PC-9 (cell line): ENCODE measurements around the gene PLD5. TPM values are rescaled to one million over a fixed set of nuclear protein-coding genes. Genes with fewer than 3 reads are reported as not detected.
A peak's percentile ranks its signal among the peaks of the same experiment; 100 is the strongest.

Experiments used
- BruUV-seq: library from RNA; stranded (reverse); fragments of 400-500 nt; replicated peaks from 2 replicates; lab custom pipeline; 2021; lab: Mats Ljungman, UMichigan
- CTCF ChIA-PET: fragments of 300-600 bp; sonication (Branson Sonifier 250); formaldehyde crosslinking; loops from one replicate; lab custom pipeline; 2022; ENCODE audit warnings: antibody characterized with exemption; lab: Charles Lee
- POLR2A ChIA-PET: fragments of 300-600 bp; sonication (Branson Sonifier 250); formaldehyde crosslinking; loops from one replicate; lab custom pipeline; 2022; ENCODE audit warnings: antibody characterized with exemption; ENCODE audit not compliant: unreplicated experiment; lab: Charles Lee
- DNase-seq, 2 experiments: peaks; one replicate each; pipeline versions ENCODE4 v3.0.0 to v3.0.0-alpha.2; 2015 to 2022; ENCODE audit warnings: mixed read lengths in 1 of 2
- H2AFZ ChIP-seq: fragments of 200-600 bp; sonication (generic); 2 replicates; pipeline ENCODE4 v1.8.1; 2017; ENCODE audit warnings: antibody characterized with exemption
- H3F3A ChIP-seq: fragments of 200-600 bp; sonication (generic); 2 replicates; pipeline ENCODE4 v1.8.1; 2017; ENCODE audit warnings: antibody characterized with exemption, mild to moderate bottlenecking, low read depth; ENCODE audit not compliant: insufficient read depth
- H3K27ac ChIP-seq: fragments of 200-600 bp; sonication (generic); 2 replicates; pipeline ENCODE4 v1.6.1; 2016; ENCODE audit warnings: mixed run types
- H3K27me3 ChIP-seq: fragments of 200-600 bp; sonication (generic); 2 replicates; pipeline ENCODE4 v1.6.1; 2016; ENCODE audit warnings: low read depth, mixed run types; ENCODE audit not compliant: insufficient read depth
- H3K36me3 ChIP-seq: fragments of 200-600 bp; sonication (generic); 2 replicates; pipeline ENCODE4 v1.6.1; 2016; ENCODE audit warnings: low read depth, mixed run types
- H3K4me1 ChIP-seq: fragments of 200-600 bp; sonication (generic); replicated peaks from 2 replicates; pipeline ENCODE4 v1.6.1; 2016; ENCODE audit warnings: mixed run types; ENCODE audit not compliant: insufficient read depth
- H3K4me2 ChIP-seq: fragments of 200-600 bp; sonication (generic); 2 replicates; pipeline ENCODE4 v1.6.1; 2017; ENCODE audit warnings: mixed run types
- H3K4me3 ChIP-seq: fragments of 200-600 bp; sonication (generic); 2 replicates; pipeline ENCODE4 v1.6.1; 2016; ENCODE audit warnings: mixed run types
- H3K79me2 ChIP-seq: fragments of 200-600 bp; sonication (generic); 2 replicates; pipeline ENCODE4 v1.6.1; 2017; ENCODE audit warnings: low read depth, mixed run types
- H3K9me2 ChIP-seq: fragments of 200-600 bp; sonication (generic); 2 replicates; pipeline ENCODE4 v1.8.1; 2017; ENCODE audit warnings: mild to moderate bottlenecking; ENCODE audit not compliant: insufficient read depth
- H3K9me3 ChIP-seq: fragments of 200-600 bp; sonication (generic); 2 replicates; pipeline ENCODE4 v1.8.1; 2016; ENCODE audit warnings: low read depth; ENCODE audit not compliant: insufficient read depth
- H4K20me1 ChIP-seq: fragments of 200-600 bp; sonication (generic); 2 replicates; pipeline ENCODE4 v1.8.1; 2017; ENCODE audit not compliant: insufficient read depth
- EZH2 ChIP-seq: fragments of 200-600 bp; sonication (generic); IDR thresholded peaks from 2 replicates; pipeline ENCODE4 v1.8.0; 2017; ENCODE audit warnings: antibody characterized with exemption, low read depth
- intact Hi-C: fragments of 100-400 bp; cut with micrococcal nuclease; formaldehyde crosslinking; loops from one replicate; pipeline ENCODE4 v1.10.0; 2022; ENCODE audit not compliant: unreplicated experiment
- total RNA-seq: library from RNA; stranded (reverse); gene quantifications from 2 replicates; pipeline ENCODE4 v1.2.3, GENCODE V29; 2021
- TF ChIP-seq, protein P1 (sequence below): fragments of 200-600 bp; sonication (generic); conservative IDR thresholded peaks from 2 replicates; pipeline ENCODE4 v1.6.1; 2017; ENCODE audit warnings: mixed run types, antibody characterized with exemption, mild to moderate bottlenecking, moderate library complexity

PLD5 gene
- total RNA-seq, 1 experiment from 2014 or later, result not detected

DNA sequence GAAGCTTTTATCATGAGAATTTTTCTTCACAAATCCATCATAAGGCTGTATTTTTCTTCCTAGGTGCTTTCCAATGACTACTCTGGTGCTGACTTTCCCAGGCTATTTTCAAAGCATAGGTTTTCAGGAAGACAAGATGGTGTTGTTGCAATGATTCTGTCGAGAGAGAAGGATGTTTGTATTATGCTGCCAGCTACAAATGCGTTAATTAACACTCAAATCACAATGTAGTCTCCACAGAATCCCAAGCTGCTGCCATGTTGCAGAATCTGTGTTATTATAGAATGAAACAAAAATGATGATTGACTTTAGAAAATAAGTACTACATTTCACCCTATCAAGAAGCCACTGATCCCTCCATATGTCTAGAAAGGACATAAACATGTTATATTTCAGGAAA is 346.1 kb downstream of the PLD5 start:
- intact Hi-C loops, result no loop called here
- Histone ChIP-seq H3F3A (no peaks in the 10 kb centered on the region), H3K27me3 (no peaks in the 10 kb centered on the region; the same call in 1 of the 2 replicates), H3K79me2 (no peaks in the 10 kb centered on the region), H3K9me3 (no peaks in the 10 kb centered on the region), H2AFZ (no peak overlapping the region), H3K4me3 (no peak overlapping the region), H3K4me1 (no peaks in the 10 kb centered on the region), H3K4me2 (no peak overlapping the region), H3K9me2 (no peaks in the 10 kb centered on the region), H3K27ac (no peak overlapping the region), H4K20me1 (no peaks in the 10 kb centered on the region), H3K36me3 (no peaks in the 10 kb centered on the region)
- BruUV-seq, result no TSS peak
- no peak for DNase-seq
- POLR2A ChIA-PET, result no interaction called here
- TF ChIP-seq EZH2, result no peak
- TF ChIP-seq, protein P1, sequence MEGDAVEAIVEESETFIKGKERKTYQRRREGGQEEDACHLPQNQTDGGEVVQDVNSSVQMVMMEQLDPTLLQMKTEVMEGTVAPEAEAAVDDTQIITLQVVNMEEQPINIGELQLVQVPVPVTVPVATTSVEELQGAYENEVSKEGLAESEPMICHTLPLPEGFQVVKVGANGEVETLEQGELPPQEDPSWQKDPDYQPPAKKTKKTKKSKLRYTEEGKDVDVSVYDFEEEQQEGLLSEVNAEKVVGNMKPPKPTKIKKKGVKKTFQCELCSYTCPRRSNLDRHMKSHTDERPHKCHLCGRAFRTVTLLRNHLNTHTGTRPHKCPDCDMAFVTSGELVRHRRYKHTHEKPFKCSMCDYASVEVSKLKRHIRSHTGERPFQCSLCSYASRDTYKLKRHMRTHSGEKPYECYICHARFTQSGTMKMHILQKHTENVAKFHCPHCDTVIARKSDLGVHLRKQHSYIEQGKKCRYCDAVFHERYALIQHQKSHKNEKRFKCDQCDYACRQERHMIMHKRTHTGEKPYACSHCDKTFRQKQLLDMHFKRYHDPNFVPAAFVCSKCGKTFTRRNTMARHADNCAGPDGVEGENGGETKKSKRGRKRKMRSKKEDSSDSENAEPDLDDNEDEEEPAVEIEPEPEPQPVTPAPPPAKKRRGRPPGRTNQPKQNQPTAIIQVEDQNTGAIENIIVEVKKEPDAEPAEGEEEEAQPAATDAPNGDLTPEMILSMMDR, result no peak
- CTCF ChIA-PET, result no interaction called here

DNA sequence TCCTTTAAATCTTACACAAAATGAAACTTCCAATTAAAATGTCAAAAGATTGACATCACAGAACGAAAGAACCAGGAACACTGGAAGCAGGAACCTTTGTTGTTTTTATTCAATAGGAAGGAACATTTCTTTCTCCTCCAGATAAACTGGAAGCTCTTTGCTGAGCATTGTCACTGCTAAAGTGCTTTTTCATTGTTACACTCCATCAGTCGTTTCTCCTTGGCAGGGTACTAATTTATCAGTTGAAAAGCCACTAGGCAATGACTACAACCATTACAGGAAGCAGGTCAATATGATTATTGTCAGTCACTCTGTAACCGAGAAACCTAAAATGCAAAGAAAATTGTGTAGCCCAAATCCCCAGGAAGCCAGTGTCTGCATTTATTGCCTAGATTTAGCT is 362.4 kb downstream of the PLD5 start:
- no peak for TF ChIP-seq EZH2
- TF ChIP-seq, protein P1, result no peak
- DNase-seq, result no peak
- Histone ChIP-seq H2AFZ (no peak overlapping the region), H4K20me1 (no peaks in the 10 kb centered on the region), H3K27ac (no peak overlapping the region), H3K4me3 (no peak overlapping the region), H3K9me2 (no peaks in the 10 kb centered on the region), H3K9me3 (no peaks in the 10 kb centered on the region; the same call in 1 of the 2 replicates), H3K79me2 (no peaks in the 10 kb centered on the region), H3K36me3 (no peaks in the 10 kb centered on the region), H3K4me2 (no peak overlapping the region), H3K4me1 (no peaks in the 10 kb centered on the region), H3K27me3 (no peaks in the 10 kb centered on the region; the same call in 1 of the 2 replicates), H3F3A (no peaks in the 10 kb centered on the region)
- CTCF ChIA-PET, result no interaction called here
- no TSS peak for BruUV-seq
- POLR2A ChIA-PET, result no interaction called here
- intact Hi-C loops, result no loop called here

DNA sequence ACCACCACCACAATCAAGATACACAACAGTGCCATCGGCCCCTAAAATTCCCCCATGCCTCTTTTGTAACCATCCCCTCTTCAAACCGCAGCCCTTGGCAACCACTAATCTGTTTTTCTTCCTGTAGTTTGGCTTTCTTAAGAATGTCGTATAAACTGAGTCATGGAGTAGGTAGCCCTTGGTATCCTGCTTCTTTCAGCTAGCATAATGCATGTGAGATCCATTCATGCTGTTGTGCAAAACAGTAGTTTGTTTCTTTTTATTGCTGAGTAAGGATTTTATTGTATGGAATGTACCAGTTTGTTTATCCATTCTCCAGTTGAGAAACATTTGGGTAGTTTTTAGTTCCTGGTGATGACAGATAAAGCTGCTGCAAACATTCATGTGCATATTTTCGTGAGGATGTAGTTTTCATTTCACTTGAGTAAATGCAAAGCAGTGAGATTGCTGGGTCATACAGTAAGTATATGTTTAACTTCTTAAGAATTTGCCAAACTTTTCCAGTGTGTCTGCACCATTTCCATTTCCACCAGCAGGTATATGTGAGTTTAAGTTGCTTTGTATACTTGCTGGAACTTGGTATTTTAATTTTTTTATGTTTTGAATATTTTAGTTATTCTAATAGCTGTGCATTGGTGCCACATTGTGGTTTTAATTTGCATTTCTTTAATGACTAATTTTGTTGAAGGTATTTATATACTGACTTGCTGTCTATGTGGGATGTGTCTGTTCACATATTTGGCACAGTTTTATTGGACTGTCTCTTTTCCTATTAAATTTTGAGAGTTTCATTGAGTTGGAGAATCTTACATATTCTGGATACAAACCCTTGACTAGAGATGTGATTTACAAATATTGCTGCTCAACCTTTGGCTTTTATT is 377.2 kb downstream of the PLD5 start:
- BruUV-seq, result no TSS peak
- Histone ChIP-seq H3K27ac (no peak overlapping the region), H2AFZ (no peak overlapping the region), H3K4me3 (no peak overlapping the region), H4K20me1 (no peaks in the 10 kb centered on the region; the same call in 1 of the 2 replicates), H3K9me2 (no peaks in the 10 kb centered on the region; the same call in 1 of the 2 replicates), H3K27me3 (no peaks in the 10 kb centered on the region), H3K9me3 (no peaks in the 10 kb centered on the region), H3F3A (no peaks in the 10 kb centered on the region), H3K36me3 (no peaks in the 10 kb centered on the region), H3K4me2 (peak overlapping the region; percentile 34; the same call in 1 of the 2 replicates), H3K4me1 (no peaks in the 10 kb centered on the region), H3K79me2 (no peaks in the 10 kb centered on the region)
- TF ChIP-seq EZH2, result no peak
- intact Hi-C loops, result no loop called here
- ChIA-PET CTCF (interaction anchor here (0.7 kb wide), 1 partner anchor 1009 kb away, joined by 3 read pairs; no protein-coding TSS in a partner anchor), POLR2A (no interaction called here)
- no peak for DNase-seq
